H1 (cell line): Measurements from ENCODE around the gene OMP. TPM values are rescaled to one million over a fixed set of nuclear protein-coding genes. Genes with fewer than 3 reads are reported as not detected.

Experiments
- CTCF ChIA-PET: fragments of 300-600 bp; sonication (Branson Sonifier 250); formaldehyde crosslinking; loops from one replicate; lab custom pipeline; 2021; ENCODE audit not compliant: partially characterized antibody; lab: Charles Lee
- POLR2A ChIA-PET: fragments of 300-600 bp; sonication (Branson Sonifier 250); formaldehyde crosslinking; loops from one replicate; lab custom pipeline; 2021; ENCODE audit warnings: inconsistent platforms; ENCODE audit not compliant: partially characterized antibody; lab: Charles Lee
- DNase-seq, 2 experiments: peaks; one replicate each; pipeline versions ENCODE4 v3.0.0 to v3.0.0-alpha.2; 2010 to 2022; ENCODE audit warnings: low spot score in 2 of 2, low read depth in 1 of 2, mixed read lengths in 1 of 2
- FAIRE-seq: peaks from 2 replicates; lab custom pipeline; 2011; peaks lifted over from hg19 to GRCh38; lab: Jason Lieb, UNC
- H2AFZ ChIP-seq: 2 replicates; pipeline ENCODE4 v1.8.1; 2012; ENCODE audit warnings: low read length, inconsistent platforms
- H2AK5ac ChIP-seq: 2 replicates; pipeline ENCODE4 v1.6.1; 2013; ENCODE audit warnings: low read depth, low read length
- H2BK120ac ChIP-seq: replicated peaks from 2 replicates; pipeline ENCODE3; 2013; ENCODE audit warnings: low read depth, low read length, inconsistent platforms
- H2BK12ac ChIP-seq: 2 replicates; pipeline ENCODE4 v1.6.1; 2013; ENCODE audit warnings: low read depth, low read length
- H2BK15ac ChIP-seq: 2 replicates; pipeline ENCODE4 v1.6.1; 2013; ENCODE audit warnings: low read length
- H2BK20ac ChIP-seq: 2 replicates; pipeline ENCODE4 v1.6.1; 2013; ENCODE audit warnings: low read length
- H2BK5ac ChIP-seq: 2 replicates; pipeline ENCODE4 v1.6.1; 2013; ENCODE audit warnings: low read depth, low read length
- H3K14ac ChIP-seq: 2 replicates; pipeline ENCODE4 v1.6.1; 2013; ENCODE audit warnings: inconsistent platforms; ENCODE audit not compliant: insufficient read length
- H3K18ac ChIP-seq: 2 replicates; pipeline ENCODE4 v1.6.1; 2013; ENCODE audit warnings: low read length; ENCODE audit errors: extremely low read depth
- H3K23ac ChIP-seq: 2 replicates; pipeline ENCODE4 v1.6.1; 2013; ENCODE audit warnings: inconsistent platforms; ENCODE audit not compliant: insufficient read length
- H3K23me2 ChIP-seq: 2 replicates; pipeline ENCODE4 v1.6.1; 2013; ENCODE audit warnings: low read depth, low read length
- H3K27ac ChIP-seq: 2 replicates; pipeline ENCODE4 v1.6.1; 2011; ENCODE audit warnings: low read depth, low read length, inconsistent platforms
- H3K27me3 ChIP-seq, 4 experiments: replicated peaks in 1 of 4; 1 replicate in 1 of 4; 2 replicates in 3 of 4; pipeline versions ENCODE4 v1.6.1 to v1.8.1; 2011 to 2013; ENCODE audit warnings: low read length in 3 of 4, mild to moderate bottlenecking in 3 of 4, inconsistent platforms in 2 of 4, mixed read lengths in 2 of 4, moderate library complexity in 1 of 4; ENCODE audit not compliant: control insufficient read depth in 3 of 4, insufficient read depth in 3 of 4; ENCODE audit errors: extremely low read depth in 1 of 4
- H3K36me3 ChIP-seq, 4 experiments: 2 replicates each; pipeline versions ENCODE4 v1.6.1 to v1.8.1; 2011 to 2013; ENCODE audit warnings: mild to moderate bottlenecking in 4 of 4, low read length in 3 of 4, moderate library complexity in 2 of 4, control low read depth in 1 of 4, inconsistent platforms in 1 of 4; ENCODE audit not compliant: insufficient read depth in 4 of 4, control insufficient read depth in 2 of 4
- H3K4ac ChIP-seq: replicated peaks from 2 replicates; pipeline ENCODE3; 2013; ENCODE audit warnings: low read length, low read depth, mixed read lengths, inconsistent platforms; ENCODE audit not compliant: insufficient read length
- H3K4me1 ChIP-seq, 4 experiments: replicated peaks in 1 of 4; 1 replicate in 1 of 4; 2 replicates in 3 of 4; pipeline versions ENCODE4 v1.6.1 to v1.8.1; 2011 to 2013; ENCODE audit warnings: low read length in 3 of 4, inconsistent platforms in 2 of 4, mixed read lengths in 1 of 4; ENCODE audit not compliant: insufficient read depth in 4 of 4, control insufficient read depth in 3 of 4
- H3K4me2 ChIP-seq, 2 experiments: 2 replicates each; pipeline versions ENCODE4 v1.6.1 to v1.8.1; 2011 to 2013; ENCODE audit warnings: low read depth in 2 of 2, low read length in 2 of 2, control low read depth in 1 of 2, inconsistent platforms in 1 of 2, mild to moderate bottlenecking in 1 of 2; ENCODE audit not compliant: insufficient read depth in 1 of 2
- H3K4me3 ChIP-seq, 4 experiments: fragments of 200-600, 300-600 bp in 1 of 4; sonication (generic), shearing (Covaris generic), sonication (Bioruptor Twin) in 1 of 4; 2 replicates each; pipeline versions ENCODE4 v1.5.1 to v1.8.1; 2011 to 2016; ENCODE audit warnings: low read length in 4 of 4, low read depth in 3 of 4, control low read depth in 2 of 4, inconsistent platforms in 2 of 4, mild to moderate bottlenecking in 2 of 4, mixed read lengths in 1 of 4, moderate library complexity in 1 of 4; ENCODE audit not compliant: insufficient read depth in 2 of 4; ENCODE audit errors: extremely low read depth in 1 of 4
- H3K56ac ChIP-seq: replicated peaks from 2 replicates; pipeline ENCODE3; 2013; ENCODE audit warnings: low read depth, mild to moderate bottlenecking, mixed read lengths, low read length, inconsistent platforms; ENCODE audit not compliant: insufficient read length
- H3K79me1 ChIP-seq: 2 replicates; pipeline ENCODE4 v1.6.1; 2013; ENCODE audit warnings: low read depth, low read length, control low read depth
- H3K79me2 ChIP-seq, 2 experiments: 2 replicates each; pipeline versions ENCODE4 v1.6.1 to v1.8.1; 2012 to 2013; ENCODE audit warnings: low read length in 2 of 2, mild to moderate bottlenecking in 2 of 2, inconsistent platforms in 1 of 2; ENCODE audit not compliant: insufficient read depth in 2 of 2, control insufficient read depth in 1 of 2
- H3K9ac ChIP-seq, 4 experiments: replicated peaks in 1 of 4; 1 replicate in 1 of 4; 2 replicates in 3 of 4; pipeline versions ENCODE4 v1.6.1 to v1.8.1; 2011 to 2013; ENCODE audit warnings: low read depth in 3 of 4, low read length in 3 of 4, control low read depth in 2 of 4, mild to moderate bottlenecking in 2 of 4, moderate library complexity in 2 of 4, inconsistent platforms in 1 of 4; ENCODE audit errors: extremely low read depth in 1 of 4
- H3K9me3 ChIP-seq, 2 experiments: 2 replicates each; pipeline versions ENCODE4 v1.6.1 to v1.8.1; 2012 to 2013; ENCODE audit warnings: mild to moderate bottlenecking in 2 of 2, moderate library complexity in 2 of 2, control low read depth in 1 of 2, inconsistent platforms in 1 of 2, low read depth in 1 of 2, low read length in 1 of 2, mixed read lengths in 1 of 2; ENCODE audit not compliant: insufficient read depth in 2 of 2
- H4K20me1 ChIP-seq, 2 experiments: replicated peaks in 1 of 2; 2 replicates each; pipeline versions ENCODE3 to v1.8.1; 2011 to 2013; ENCODE audit warnings: inconsistent platforms in 2 of 2, low read length in 2 of 2, mild to moderate bottlenecking in 1 of 2; ENCODE audit not compliant: insufficient read depth in 2 of 2, control insufficient read depth in 1 of 2
- H4K5ac ChIP-seq: 2 replicates; pipeline ENCODE4 v1.6.1; 2013; ENCODE audit warnings: low read length, low read depth, mixed read lengths, inconsistent platforms; ENCODE audit not compliant: insufficient read length
- H4K8ac ChIP-seq: 2 replicates; pipeline ENCODE4 v1.8.0; 2013; ENCODE audit warnings: mild to moderate bottlenecking, moderate library complexity, low read length, inconsistent platforms; ENCODE audit not compliant: insufficient read depth; ENCODE audit errors: extremely low read depth
- H4K91ac ChIP-seq: replicated peaks from 2 replicates; pipeline ENCODE3; 2013; ENCODE audit warnings: low read length, mixed read lengths, inconsistent platforms; ENCODE audit not compliant: insufficient read length
- NRF1 ChIP-seq: IDR thresholded peaks from 2 replicates; pipeline ENCODE4 v1.6.1; 2011; ENCODE audit warnings: mild to moderate bottlenecking, low read depth, low read length, improper control_type of control experiment
- YY1 ChIP-seq: IDR thresholded peaks from 2 replicates; pipeline ENCODE4 v1.6.1; 2011; ENCODE audit warnings: low read depth, mild to moderate bottlenecking, low read length
- WGBS, 2 experiments: shearing (Covaris generic) in 1 of 2; methylation state at CpG; one replicate each; pipeline versions ENCODE4 v1.1.6 to v1.1.7; 2013 to 2015; ENCODE audit warnings: low lambda C conversion rate in 2 of 2, mixed read lengths in 2 of 2, inconsistent platforms in 1 of 2, low coverage in 1 of 2, missing lambda C conversion rate in 1 of 2; ENCODE audit not compliant: insufficient replicate concordance in 2 of 2, insufficient coverage in 1 of 2, insufficient read length in 1 of 2; ENCODE audit errors: extremely low coverage in 1 of 2, missing lambda C conversion rate in 1 of 2; 5-methylcytosine and 5-hydroxymethylcytosine counted together
- polyA plus RNA-seq, 7 experiments: library from polyadenylated mRNA; depleted of rRNA in 3 of 7; stranded (reverse) in 5 of 7; unstranded in 2 of 7; fragments of >200 nt in 5 of 7; fragments of 200-250 nt in 2 of 7; gene quantifications; 1 replicate in 5 of 7; 2 replicates in 1 of 7; 4 replicates in 1 of 7; pipeline versions ENCODE4 v1.2.1 to v1.2.3, GENCODE V29; 2011 to 2013; ENCODE audit warnings: missing spikeins in 2 of 7, mixed read lengths in 2 of 7
- total RNA-seq: library from RNA; stranded (reverse); fragmentation: NEBNext Ultra II Directional; extraction: Animal tissue kit (Norgen Biotek cat#: 25700); gene quantifications from 2 replicates; pipeline ENCODE4 v1.2.1, GENCODE V29; 2021

The OMP gene
- total and polyA plus RNA-seq, 2 of the 8 experiments (the other 6 are each of a cell fraction or from before 2014, with no cell fraction given): not detected

DNA sequence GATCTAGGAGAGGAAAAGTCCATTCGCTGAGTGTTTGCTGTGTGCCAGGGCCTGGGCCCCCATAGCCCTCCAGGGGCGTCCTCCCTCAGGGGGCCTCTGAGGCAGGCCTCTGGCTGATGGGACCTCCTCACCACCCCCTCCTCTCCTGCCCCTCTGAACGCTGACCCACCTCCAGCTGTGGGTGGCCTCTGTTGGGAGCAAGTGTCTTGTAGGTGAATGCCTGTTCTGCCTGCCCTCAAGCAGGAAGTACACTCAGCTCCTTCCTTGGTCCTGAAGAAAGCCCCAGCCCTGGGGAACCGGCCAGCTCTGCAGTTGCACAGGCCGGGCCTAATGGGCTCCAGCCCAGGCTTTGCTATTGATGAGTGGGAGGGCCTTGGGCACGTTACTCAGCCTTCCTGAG is 28.9 kb downstream of the OMP start:
- no peaks in the 10 kb centered on the region for H3K79me2 ChIP-seq
- H3K4me1 ChIP-seq: peaks cover 4 to 12% (median 9%) of the 10 kb centered on the region in 4 experiments
- no peak overlapping the region for H2BK5ac ChIP-seq
- H4K8ac ChIP-seq: no peak overlapping the region
- H3K27ac ChIP-seq: no peak overlapping the region
- H3K36me3 ChIP-seq: no peaks in the 10 kb centered on the region
- ChIA-PET POLR2A (interaction anchor here (0.8 to 1.2 kb wide), 2 partner anchors 9 to 18 kb away, joined by 3 to 4 read pairs; no protein-coding TSS in a partner anchor), CTCF (interaction anchor here (0.7 to 13.9 kb wide), 11 partner anchors 8 to 84 kb away, joined by 3 to 248 read pairs (median 7); no protein-coding TSS in a partner anchor)
- no peak overlapping the region for H3K4me2 ChIP-seq
- no peak overlapping the region for H3K9ac ChIP-seq
- no peak overlapping the region for H3K4ac ChIP-seq
- H3K23me2 ChIP-seq: peaks cover 6% of the 10 kb centered on the region; the same call in 1 of the 2 replicates
- H2BK20ac ChIP-seq: no peak overlapping the region
- no peak overlapping the region; the same call in 1 of the 2 replicates for H3K18ac ChIP-seq
- H3K9me3 ChIP-seq: no peaks in the 10 kb centered on the region
- DNase-seq (no peak), FAIRE-seq (no peak)
- H4K91ac ChIP-seq: no peak overlapping the region
- no peak overlapping the region for H2AK5ac ChIP-seq
- H2BK12ac ChIP-seq: no peak overlapping the region
- H3K79me1 ChIP-seq: no peaks in the 10 kb centered on the region
- no peak overlapping the region for H4K5ac ChIP-seq
- H2BK15ac ChIP-seq: no peak overlapping the region
- no peak overlapping the region for H2BK120ac ChIP-seq
- no peak overlapping the region for H3K4me3 ChIP-seq
- no peak overlapping the region for H3K23ac ChIP-seq
- H3K14ac ChIP-seq: no peak overlapping the region
- TF ChIP-seq NRF1 (no peak), YY1 (no peak)
- TF ChIP-seq, all 59 proteins: peak for 0
- Histone ChIP-seq H3K27me3 (peaks cover 0 to 2% (median 0%) of the 10 kb centered on the region in 4 experiments; a peak in 2 of 7 replicates), H2AFZ (no peak overlapping the region), H4K20me1 (no peaks in the 10 kb centered on the region), H3K56ac (no peak overlapping the region)
- 86% methylated on average over 6 of the region's 6 CpGs; no CpG with 5 or more reads in 1 of the 2 experiments for WGBS, 2 experiments
